ENCODE data around the gene NCAPD3.

The NCAPD3 gene

DNA sequence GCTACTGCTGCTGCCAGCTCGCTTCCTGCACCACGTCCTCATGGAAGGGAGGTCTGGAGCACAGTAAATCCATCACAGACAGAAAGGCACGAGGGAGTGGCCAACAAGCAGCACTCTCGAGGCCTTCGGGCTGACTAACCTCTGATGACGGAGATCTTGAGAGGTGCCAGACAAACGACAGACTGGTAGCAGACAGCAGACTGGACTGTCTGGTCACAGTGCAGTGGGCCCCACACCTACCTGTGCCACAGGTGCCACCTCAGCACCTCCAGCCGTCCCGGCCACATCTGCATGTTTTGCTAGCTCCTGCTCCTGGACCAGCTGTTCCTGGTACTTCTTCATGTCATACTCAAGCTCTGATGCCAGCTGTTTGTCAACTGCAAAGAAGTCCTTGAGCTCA lies 64.1 kb downstream of the NCAPD3 start:
- DNase-seq (ENCODE audit: low read depth in 3 of 3, low spot score in 1 of 3) = no peak

DNA sequence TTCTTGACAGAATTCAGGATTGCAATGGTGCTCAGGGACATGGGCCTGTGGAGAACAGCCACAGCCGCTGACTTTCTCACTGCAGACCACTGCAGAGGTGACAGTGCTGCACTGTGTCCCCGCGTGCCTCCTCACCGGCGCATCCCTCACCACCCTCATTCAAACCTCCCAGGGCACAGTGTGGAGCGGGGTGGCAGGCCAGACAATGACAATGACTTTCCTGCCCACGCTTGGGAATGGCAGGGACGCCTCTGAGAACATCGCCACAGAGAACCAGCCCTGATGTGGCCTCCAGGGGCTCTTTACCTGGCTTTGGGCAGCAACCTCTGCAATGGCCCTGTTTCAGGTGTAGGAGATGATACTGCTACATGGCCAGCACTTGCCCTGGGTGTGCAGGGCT lies 65.7 kb downstream of the NCAPD3 start:
- no peak for DNase-seq (ENCODE audit: low read depth in 3 of 3, low spot score in 1 of 3)

DNA sequence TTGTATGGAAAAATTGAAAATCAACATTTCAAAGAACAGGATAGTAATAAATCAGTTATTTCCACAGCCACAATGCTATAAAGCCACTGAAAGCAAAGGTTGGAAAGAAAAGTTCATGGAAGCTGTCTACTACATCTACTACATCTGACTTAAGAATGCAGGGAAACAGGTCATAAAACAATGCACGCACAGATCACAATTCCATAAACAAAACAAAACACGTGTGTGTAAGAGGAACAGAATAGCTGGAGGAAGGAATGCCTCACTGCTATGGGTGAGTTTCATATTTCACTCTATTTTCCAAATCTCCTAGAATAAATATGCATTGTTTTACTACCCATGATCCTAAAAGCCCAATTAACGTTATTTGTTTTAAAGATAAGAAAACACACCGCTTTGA lies 66.3 kb downstream of the NCAPD3 start:
- DNase-seq (ENCODE audit: low read depth in 3 of 3, low spot score in 1 of 3) = no peak

DNA sequence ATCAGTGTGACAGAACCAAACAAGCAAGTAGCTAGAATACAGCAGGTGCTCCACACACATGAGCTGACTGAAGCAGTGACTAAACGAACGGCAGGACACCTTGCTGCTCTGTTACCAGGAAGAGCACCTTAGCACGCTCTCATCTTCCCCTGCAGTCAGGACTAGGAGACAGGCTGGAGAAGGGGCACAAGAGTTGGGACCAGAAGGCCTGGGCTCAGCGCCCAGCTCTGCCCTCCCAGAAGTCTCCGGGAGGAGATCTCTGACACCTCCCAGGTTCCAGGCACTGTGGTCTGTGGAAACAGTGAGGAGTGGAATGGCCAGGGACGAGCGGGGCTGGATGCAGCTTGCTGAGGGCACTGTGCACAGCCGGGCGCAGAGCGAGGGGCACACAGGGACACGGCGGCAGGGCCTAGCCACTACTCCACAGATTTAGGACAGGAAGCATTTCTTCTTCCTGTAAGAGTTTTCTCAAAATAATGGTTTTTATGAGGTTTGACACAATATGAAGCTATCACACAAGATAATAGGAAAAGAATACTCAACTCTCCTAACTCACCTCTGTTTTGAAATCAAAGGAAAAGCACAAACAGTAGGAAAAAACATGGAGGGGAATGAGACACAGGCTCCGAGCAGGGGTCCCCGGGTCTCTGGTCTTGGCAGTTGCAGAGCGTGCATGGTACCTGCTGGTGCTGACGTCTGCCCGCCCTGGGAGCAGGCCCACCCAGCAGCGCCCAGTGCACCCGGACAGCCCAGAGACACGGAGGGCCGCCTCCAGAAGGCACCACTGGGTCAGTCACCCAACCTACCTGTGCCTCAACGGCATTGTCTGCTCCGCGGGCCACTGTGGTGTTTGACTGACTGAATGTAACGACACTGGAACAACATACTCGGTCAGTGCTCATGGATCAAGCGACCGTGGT lies 67.6 kb downstream of the NCAPD3 start:
- no peak for DNase-seq (ENCODE audit: low read depth in 3 of 3, low spot score in 1 of 3)

DNA sequence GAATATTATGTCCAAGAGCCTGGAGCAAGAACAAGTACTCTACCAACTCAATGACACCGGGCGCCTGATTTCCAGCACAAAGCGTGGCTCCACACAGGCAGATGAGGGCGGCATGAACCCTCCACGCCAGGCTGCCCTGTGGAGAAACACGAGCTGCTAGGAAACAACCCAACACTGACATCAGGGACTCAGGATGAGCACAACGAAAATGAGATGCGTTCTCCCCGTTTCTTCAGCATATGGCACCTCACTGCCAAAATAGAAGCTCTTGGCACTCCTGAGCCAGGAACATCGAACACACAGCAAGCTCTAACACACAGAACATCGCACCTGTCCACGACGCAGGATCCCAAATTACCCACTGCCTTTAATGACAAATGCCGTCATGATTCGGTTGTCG lies 68.3 kb downstream of the NCAPD3 start:
- DNase-seq (ENCODE audit: low read depth in 3 of 3, low spot score in 1 of 3) = no peak

DNA sequence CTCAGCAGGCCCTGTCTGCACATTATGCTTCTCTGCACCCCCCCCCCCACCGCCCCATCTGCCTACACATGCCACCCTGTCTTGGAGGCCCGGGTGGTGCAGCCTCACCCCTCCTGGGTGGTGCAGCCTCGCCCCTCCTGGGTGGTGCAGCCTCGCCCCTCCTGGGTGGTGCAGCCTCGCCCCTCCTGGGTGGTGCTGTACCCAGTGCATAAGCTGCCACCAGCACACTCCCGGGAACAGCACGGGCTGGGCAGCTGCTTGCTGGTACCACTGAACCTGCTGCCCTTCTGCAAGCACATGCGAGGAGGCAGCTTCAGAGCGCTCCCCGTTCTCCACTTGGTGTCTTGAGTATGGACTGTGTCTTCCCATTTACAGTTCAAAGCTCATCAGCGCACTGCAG lies 69.3 kb downstream of the NCAPD3 start:
- DNase-seq (ENCODE audit: low read depth in 3 of 3, low spot score in 1 of 3) = no peak

DNA sequence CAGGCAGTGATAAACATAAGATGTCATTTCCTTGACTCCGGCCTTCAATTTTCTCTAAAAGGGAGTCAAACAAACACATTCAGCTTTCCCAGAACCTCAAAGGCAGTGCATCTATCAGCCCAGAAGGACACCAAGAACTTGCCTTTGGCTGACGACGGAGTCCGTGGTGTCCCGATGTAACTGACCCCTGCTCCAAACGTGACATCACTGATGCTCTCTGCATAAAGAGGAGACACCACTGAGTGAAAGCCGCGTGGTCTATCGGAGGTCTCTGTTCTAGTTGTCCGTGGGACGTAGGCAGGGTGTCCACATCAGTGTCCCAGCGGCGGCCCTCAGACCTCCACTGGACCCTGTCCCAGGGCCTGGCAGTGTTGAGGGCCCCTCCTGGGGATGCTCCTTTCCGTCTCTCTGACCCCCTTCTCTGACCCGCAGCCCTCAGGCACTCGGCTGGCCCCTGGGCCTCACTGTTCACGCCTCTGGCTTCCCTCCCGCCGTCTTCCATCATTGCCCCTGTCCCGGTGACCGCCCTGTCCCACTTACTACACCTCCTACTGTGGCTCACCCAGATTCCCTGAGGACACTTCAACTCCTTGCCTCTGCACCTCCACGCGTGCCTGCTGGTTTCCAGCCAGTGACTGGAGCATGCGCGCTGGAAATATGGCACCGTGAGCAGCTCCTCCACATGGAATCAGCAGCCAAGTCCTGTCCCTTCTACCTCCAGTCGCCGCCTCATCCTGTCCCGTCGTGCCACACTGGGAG lies 70.4 kb downstream of the NCAPD3 start:
- DNase-seq (ENCODE audit: low read depth in 3 of 3, low spot score in 1 of 3) = no peak

DNA sequence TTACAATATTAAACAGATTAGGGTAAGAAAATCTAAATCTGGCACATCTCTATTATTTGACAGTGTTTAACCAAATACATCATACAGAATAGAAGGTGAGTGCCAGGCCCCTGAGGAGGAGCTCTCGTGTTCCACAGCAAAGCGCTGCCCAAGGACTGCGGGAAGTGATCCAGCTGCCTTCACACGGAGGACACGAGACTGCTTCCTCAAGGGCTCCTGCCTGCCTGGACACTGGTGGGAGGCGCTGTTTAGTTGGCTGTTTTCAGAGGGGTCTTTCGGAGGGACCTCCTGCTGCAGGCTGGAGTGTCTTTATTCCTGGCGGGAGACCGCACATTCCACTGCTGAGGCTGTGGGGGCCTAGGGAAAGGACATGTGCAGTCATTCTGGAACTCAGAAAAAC lies 71.1 kb downstream of the NCAPD3 start:
- DNase-seq (ENCODE audit: low read depth in 3 of 3, low spot score in 1 of 3) = no peak

DNA sequence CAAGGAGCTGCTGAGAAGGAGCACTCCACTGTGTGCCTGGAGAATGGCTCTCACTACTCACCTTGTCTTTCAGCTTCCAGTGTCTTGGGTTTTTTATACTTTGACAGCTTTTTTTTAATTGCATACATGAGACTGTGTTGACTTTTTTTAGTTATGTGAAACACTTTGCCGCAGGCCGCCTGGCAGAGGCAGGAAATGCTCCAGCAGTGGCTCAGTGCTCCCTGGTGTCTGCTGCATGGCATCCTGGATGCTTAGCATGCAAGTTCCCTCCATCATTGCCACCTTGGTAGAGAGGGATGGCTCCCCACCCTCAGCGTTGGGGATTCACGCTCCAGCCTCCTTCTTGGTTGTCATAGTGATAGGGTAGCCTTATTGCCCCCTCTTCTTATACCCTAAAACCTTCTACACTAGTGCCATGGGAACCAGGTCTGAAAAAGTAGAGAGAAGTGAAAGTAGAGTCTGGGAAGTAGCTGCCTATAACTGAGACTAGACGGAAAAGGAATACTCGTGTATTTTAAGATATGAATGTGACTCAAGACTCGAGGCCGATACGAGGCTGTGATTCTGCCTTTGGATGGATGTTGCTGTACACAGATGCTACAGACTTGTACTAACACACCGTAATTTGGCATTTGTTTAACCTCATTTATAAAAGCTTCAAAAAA lies 72.6 kb downstream of the NCAPD3 start:
- no peak for DNase-seq (ENCODE audit: low read depth in 3 of 3, low spot score in 1 of 3)

DNA sequence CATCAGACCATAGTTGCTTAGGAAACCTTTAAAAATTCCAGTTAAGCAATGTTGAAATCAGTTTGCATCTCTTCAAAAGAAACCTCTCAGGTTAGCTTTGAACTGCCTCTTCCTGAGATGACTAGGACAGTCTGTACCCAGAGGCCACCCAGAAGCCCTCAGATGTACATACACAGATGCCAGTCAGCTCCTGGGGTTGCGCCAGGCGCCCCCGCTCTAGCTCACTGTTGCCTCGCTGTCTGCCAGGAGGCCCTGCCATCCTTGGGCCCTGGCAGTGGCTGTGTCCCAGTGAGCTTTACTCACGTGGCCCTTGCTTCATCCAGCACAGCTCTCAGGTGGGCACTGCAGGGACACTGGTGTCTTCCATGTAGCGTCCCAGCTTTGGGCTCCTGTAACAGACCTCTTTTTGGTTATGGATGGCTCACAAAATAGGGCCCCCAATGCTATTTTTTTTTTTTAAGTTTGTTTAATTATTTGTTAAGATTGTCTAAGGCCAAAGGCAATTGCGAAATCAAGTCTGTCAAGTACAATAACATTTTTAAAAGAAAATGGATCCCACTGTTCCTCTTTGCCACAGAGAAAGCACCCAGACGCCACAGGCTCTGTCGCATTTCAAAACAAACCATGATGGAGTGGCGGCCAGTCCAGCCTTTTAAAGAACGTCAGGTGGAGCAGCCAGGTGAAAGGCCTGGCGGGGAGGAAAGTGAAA lies 73.4 kb downstream of the NCAPD3 start:
- DNase-seq (ENCODE audit: low read depth in 3 of 3, low spot score in 1 of 3) = no peak

DNA sequence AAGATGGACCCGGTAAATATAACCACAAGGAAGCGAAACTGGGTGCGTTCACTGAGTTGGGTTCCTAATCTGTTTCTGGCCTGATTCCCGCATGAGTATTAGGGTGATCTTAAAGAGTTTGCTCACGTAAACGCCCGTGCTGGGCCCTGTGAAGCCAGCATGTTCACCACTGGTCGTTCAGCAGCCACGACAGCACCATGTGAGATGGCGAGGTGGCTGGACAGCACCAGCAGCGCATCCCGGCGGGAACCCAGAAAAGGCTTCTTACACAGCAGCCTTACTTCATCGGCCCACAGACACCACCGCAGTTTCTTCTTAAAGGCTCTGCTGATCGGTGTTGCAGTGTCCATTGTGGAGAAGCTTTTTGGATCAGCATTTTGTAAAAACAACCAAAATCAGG lies 74.4 kb downstream of the NCAPD3 start:
- DNase-seq (ENCODE audit: low read depth in 3 of 3, low spot score in 1 of 3) = no peak

DNA sequence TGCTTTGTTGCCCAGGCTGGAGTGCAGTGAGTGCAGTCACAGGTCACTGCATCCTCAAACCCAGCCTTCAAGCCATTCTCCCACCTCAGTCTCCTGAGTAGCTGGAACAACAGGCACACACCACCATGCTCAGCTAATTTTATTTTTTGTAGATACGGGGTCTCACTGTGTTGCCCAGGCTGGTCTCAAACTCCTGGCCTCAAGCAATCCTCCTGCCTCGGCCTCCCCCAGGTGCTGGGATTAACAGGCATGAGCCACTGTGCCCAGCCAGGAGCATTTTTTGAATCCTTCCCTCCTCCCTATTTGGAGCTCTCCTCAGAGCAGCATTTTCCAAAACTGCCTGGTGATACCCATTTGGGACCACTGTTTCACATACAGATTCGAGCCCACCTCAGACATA lies 77.2 kb downstream of the NCAPD3 start:
- no peak for DNase-seq (ENCODE audit: low read depth in 3 of 3, low spot score in 1 of 3)

DNA sequence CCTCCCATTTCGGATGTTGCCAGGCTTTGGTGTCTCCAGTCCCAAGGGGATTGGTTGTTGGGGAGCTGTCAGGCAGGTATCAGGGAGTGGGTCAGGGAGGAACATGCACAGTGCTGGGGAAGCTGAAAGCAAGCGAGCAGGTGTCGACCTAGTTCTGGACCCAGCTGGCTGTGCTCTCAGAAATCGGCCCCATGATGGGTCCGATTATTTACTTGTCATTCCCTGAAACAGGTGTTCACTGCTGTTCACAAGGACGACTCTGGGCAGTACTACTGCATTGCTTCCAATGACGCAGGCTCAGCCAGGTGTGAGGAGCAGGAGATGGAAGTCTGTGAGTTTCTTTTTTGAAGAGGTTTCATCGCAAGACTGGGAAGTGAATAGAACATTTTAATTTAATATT lies 78.1 kb downstream of the NCAPD3 start:
- DNase-seq (ENCODE audit: low read depth in 3 of 3, low spot score in 1 of 3) = no peak

DNA sequence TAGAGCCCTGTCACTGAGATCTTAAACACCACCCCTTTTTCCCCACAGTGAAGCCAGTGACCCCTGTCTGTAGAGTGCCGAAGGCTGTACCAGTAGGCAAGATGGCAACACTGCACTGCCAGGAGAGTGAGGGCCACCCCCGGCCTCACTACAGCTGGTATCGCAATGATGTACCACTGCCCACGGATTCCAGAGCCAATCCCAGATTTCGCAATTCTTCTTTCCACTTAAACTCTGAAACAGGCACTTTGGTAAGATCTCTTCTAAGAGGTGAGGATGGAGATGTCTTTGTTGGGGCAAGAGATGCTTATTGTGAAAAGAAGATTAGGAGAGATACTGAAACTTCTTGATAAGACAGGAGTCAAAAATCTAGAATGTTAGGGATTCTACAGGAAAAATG lies 79.0 kb downstream of the NCAPD3 start:
- no peak for DNase-seq (ENCODE audit: low read depth in 3 of 3, low spot score in 1 of 3)

DNA sequence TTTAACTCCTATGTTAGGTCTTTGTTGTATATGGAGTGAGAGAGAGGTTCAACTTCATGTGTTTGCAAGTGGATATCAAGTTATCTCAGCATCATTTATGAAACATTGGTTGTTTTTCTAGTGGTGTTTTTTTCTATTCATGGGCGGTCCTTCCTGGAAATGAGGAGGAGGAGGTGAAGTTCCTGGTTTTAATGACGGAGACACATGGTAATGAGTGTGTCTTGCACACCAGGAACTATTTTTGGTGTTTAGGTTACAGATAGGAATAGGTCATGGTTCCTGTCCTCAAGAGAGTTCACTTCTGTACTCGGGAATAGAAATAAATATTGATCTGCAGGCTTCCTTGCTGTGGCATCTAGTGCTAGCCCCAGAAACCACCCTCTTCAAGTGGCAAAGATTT lies 80.0 kb downstream of the NCAPD3 start:
- no peak for DNase-seq (ENCODE audit: low read depth in 3 of 3, low spot score in 1 of 3)

DNA sequence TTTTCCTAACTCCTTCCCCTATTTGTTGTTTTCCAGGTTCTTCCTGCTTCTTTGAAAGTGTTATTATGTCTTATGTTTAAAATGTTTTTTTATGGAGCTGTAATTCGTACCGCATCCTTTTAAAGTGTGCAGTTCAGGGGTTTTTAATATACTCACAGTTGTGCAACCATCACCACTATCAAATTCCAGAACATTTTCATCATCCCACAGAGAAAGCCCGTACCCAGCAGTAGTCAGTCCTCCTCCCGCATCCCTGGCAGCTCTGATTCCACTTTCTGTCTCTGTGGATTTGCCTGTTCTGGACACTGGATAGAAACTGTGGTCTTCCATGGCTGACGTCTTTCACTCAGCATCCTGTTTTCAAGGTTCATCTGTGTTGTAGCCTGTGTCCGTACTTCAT lies 81.2 kb downstream of the NCAPD3 start:
- no peak for DNase-seq (ENCODE audit: low read depth in 3 of 3, low spot score in 1 of 3)

DNA sequence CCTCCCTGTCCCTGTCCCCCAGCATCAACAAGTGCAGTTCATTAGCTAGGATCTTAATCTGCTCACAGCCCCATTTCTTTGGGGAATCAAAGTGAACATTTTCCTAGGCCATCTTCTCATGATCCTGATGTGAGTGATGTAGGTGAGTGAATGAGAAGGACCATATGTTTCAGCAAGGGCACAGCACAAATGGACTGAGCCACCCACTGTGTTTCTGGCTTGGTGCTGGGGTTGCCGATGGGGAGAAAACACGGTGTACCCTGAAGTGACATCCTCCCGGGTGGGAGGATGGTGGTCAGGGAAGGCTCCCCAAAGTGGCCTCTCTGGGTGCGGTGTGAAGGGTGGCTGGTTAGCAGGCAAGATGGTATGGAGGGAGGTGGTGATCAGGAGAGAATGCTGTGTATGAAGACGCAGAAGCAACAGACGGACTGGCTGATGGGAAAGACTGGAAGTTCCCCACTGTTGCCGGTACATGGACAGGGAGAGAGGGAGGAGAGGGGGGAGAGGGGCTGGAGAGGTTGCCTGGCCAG lies 82.7 kb downstream of the NCAPD3 start:
- DNase-seq (ENCODE audit: low read depth in 3 of 3, low spot score in 1 of 3) = no peak

DNA sequence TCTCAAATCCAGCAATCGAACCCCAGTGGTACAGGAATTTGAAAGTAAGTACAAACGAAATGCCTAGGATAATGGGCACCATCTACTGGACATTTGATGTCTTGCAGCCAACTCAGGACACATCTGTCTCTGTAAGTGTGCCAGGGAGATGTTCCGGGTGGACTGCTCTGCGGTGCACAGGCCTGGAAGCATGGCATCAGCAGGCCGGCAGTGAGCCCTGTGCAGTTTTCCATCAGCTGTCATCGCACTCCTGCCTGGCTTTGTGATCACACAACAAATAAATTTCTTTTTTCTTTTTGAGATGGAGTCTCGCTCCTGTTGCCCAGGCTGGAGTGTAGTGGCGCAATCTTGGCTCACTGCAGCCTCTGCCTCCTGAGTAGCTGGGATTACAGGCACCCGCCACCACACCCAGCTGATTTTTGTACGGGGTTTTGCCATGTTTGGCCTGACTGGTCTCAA lies 83.9 kb downstream of the NCAPD3 start:
- no peak for DNase-seq (ENCODE audit: low read depth in 3 of 3, low spot score in 1 of 3)

DNA sequence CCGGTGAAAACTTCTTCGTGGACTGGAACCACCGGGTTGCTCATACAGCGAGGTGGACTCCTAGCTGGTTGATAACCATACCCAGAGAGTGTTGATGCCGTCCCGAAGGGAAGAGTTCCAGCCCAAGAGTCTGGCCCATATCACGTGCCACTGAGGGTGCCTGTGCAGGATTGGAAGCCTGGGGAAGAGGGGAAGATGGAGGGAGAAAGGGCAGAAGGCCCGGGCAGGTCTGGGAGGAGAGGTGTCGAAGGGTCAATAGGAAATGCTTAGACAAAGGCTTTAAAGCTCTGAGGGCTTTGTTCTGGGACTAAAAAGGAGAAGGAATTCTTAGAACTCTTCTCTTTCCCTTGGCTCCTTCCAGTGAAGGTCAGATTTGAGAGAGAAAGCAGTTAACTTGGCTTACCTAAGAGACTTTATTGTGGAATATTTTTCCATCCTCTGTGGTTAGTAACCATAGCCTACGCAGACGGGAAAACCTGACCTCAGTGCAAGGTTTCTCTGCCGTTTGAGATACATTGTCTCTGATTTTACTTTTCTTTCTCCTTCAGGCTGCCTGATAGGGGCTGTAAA lies 84.4 kb downstream of the NCAPD3 start:
- no peak for DNase-seq (ENCODE audit: low read depth in 3 of 3, low spot score in 1 of 3)

DNA sequence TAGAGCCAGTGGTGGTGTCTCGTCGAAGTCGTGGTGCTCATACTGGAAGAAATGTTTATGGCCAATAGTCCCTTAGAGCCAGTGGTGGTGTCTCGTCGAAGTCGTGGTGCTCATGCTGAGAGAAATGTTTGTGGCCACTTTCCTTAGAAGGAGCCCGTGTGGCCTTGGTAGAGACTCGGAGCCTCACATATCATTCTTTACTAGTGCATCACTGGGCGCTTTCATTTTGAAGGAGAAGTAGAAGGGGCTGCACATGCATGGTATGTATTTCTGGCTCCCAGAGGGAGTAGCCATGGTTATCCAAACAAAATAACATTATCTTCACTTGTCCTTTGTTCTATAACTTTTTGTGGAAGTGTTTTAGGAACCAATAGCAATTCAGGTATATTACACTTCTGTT lies 85.4 kb downstream of the NCAPD3 start:
- no peak for DNase-seq (ENCODE audit: low read depth in 3 of 3, low spot score in 1 of 3)

DNA sequence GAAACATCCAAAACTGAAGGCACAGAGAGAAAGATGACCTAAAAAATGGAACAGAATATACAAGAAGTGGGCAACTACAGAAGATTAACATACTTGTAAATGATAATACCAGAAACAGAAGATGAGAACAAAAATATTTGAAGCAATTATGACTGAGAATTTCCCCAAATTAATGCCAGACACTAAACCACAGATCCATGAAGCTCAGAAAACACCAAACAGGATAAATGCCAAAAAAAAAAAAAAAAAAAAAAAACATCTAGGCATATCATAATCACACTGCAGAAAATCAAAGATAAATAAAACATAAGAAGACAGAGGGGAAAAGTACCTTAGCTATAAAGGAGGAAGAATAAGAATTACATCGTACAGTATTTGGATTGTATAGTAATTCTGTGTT lies 89.6 kb downstream of the NCAPD3 start:
- no peak for DNase-seq (ENCODE audit: low read depth in 3 of 3, low spot score in 1 of 3)

Measured in stimulated activated CD4-positive, alpha-beta T cell treated with anti-CD3 and anti-CD28 coated beads, TNF-alpha, amount 100 ng/mL, for 1 hour (primary cell).